Upper lobe of left lung (tissue), 4 donors: ENCODE data around the gene ZEB1.

ENCODE experiments used
- CTCF ChIP-seq, 6 experiments: fragments of 450-650 bp in 4 of 6; fragments of 200-600 bp in 2 of 6; sonication (generic) in 2 of 6; IDR thresholded peaks; one replicate each; pipeline ENCODE4 v1.5.1; 2016 to 2019; ENCODE audit warnings: antibody characterized with exemption in 6 of 6
- POLR2AphosphoS5 ChIP-seq, 2 donors: sonication (generic); formaldehyde crosslinking; IDR thresholded peaks; one replicate each; pipeline ENCODE4 v1.5.1; 2017; ENCODE audit warnings: antibody characterized with exemption in 2 of 2

GRCh38 chr10:31554556-31554955 is 235.5 kb downstream of the ZEB1 start:
- TF ChIP-seq CTCF (IDR thresholded peaks at IDR 0.05) (no peak), POLR2AphosphoS5 (IDR thresholded peaks at IDR 0.05) (no peak)
